GM12878 (cell line): ENCODE measurements around the gene SELENOM. TPM values are rescaled to one million over a fixed set of nuclear protein-coding genes. Genes with fewer than 3 reads are reported as not detected.

Experiments used
- DPF2 ChIP-seq: fragments of 450-650 bp; IDR thresholded peaks from 2 replicates; pipeline ENCODE4 v1.6.1; 2017; ENCODE audit warnings: mild to moderate bottlenecking
- GATAD2B ChIP-seq: fragments of 450-650 bp; conservative IDR thresholded peaks from 2 replicates; pipeline ENCODE4 v1.6.1; 2017; ENCODE audit warnings: low read depth, mild to moderate bottlenecking, moderate library complexity
- LARP7 ChIP-seq: fragments of 450-650 bp; IDR thresholded peaks from 2 replicates; pipeline ENCODE4 v1.6.1; 2017; ENCODE audit warnings: mild to moderate bottlenecking
- PAX8 ChIP-seq: fragments of 450-650 bp; IDR thresholded peaks from 2 replicates; pipeline ENCODE4 v1.6.1; 2017; ENCODE audit warnings: mild to moderate bottlenecking, moderate library complexity
- SMC3 ChIP-seq: IDR thresholded peaks from 2 replicates; pipeline ENCODE4 v1.6.1; 2011; ENCODE audit warnings: low read length, improper control_type of control experiment, borderline replicate concordance
- ZNF207 ChIP-seq: fragments of 450-650 bp; IDR thresholded peaks from 2 replicates; pipeline ENCODE4 v1.6.1; 2014; ENCODE audit warnings: antibody characterized with exemption, mild to moderate bottlenecking, borderline replicate concordance
- ZNF217 ChIP-seq: fragments of 450-650 bp; IDR thresholded peaks from 2 replicates; pipeline ENCODE4 v1.6.1; 2017; ENCODE audit warnings: antibody characterized with exemption, mild to moderate bottlenecking
- polyA plus RNA-seq, 11 experiments: library from polyadenylated mRNA; depleted of rRNA in 4 of 11; unstranded in 6 of 11; stranded (reverse) in 5 of 11; fragments of >200 nt; fragmentation: Nextera tagmentation in 4 of 11; fragmentation: Illumina TruSeq in 1 of 11; extraction: Ambion mirVana in 4 of 11; extraction: Trizol in 1 of 11; gene quantifications; 1 replicate in 1 of 11; 2 replicates in 10 of 11; pipeline versions ENCODE4 v1.2.1 to v1.2.3, GENCODE V29; 2011 to 2016; ENCODE audit warnings: inconsistent platforms in 2 of 11, missing spikeins in 2 of 11, low read depth in 1 of 11
- total RNA-seq, 4 experiments: library from RNA; depleted of rRNA in 3 of 4; stranded (reverse); fragments of >200 nt in 3 of 4; fragmentation: Illumina TruSeq in 1 of 4; extraction: Trizol in 1 of 4; gene quantifications; 2 replicates each; pipeline versions ENCODE4 v1.2.1 to v1.2.3, GENCODE V29; 2013 to 2021
- TF ChIP-seq, protein P1 (sequence below): IDR thresholded peaks from 2 replicates; pipeline ENCODE4 v1.6.1; 2012; ENCODE audit warnings: improper control_type of control experiment, low read depth, low read length; ENCODE audit not compliant: insufficient replicate concordance
- TF ChIP-seq, protein P2 (sequence below): fragments of 450-650 bp; conservative IDR thresholded peaks from 2 replicates; pipeline ENCODE4 v1.6.1; 2017; ENCODE audit warnings: mild to moderate bottlenecking, moderate library complexity

Gene SELENOM
- total and polyA plus RNA-seq, 10 of the 15 experiments (the other 5 are each of a cell fraction or from before 2014, with no cell fraction given), result 0.80 to 8.3 (median 2.0) TPM

DNA sequence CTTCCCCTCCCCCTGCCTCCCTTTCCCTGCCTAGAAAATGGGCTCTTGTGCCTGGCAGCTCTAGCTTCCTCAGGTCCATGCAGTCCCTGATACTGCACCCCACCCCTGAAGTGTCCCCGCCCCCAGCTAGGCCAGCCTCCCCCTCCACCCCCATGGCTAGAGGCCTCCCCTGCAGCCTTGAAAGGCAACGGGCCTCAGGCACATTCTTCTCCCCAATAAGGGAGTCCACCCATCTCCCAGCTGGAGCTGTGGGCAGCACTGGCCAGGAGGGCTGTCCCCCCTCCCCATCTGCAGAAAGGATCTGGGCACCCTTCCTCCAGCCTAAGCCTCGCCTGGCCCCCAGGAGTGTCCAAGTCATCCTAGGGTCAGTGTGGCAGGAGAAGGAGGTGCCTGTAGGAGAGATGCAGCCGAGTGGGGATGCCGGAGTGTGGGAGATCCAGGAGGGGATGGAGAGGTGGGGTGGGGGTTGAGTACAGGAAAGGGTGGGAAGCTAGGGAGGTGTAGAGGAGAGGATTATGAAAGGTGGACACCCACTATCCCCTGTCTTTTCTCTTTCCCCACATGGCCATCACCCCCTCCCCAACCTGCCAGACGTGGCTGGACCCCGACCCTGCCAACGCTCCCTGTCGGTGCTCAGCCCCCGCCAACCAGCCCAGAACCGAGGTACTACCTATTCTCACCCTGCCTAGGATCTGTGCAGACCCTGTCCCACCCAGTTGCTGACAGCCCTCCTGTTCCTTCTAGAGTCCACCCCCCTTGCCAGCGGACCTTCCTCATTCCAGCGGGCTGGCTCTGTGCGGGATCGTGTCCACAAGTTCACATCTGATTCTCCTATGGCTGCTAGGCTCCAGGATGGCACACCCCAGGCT lies 16.9 kb downstream of the SELENOM start (continued):
- TF ChIP-seq, protein P1, sequence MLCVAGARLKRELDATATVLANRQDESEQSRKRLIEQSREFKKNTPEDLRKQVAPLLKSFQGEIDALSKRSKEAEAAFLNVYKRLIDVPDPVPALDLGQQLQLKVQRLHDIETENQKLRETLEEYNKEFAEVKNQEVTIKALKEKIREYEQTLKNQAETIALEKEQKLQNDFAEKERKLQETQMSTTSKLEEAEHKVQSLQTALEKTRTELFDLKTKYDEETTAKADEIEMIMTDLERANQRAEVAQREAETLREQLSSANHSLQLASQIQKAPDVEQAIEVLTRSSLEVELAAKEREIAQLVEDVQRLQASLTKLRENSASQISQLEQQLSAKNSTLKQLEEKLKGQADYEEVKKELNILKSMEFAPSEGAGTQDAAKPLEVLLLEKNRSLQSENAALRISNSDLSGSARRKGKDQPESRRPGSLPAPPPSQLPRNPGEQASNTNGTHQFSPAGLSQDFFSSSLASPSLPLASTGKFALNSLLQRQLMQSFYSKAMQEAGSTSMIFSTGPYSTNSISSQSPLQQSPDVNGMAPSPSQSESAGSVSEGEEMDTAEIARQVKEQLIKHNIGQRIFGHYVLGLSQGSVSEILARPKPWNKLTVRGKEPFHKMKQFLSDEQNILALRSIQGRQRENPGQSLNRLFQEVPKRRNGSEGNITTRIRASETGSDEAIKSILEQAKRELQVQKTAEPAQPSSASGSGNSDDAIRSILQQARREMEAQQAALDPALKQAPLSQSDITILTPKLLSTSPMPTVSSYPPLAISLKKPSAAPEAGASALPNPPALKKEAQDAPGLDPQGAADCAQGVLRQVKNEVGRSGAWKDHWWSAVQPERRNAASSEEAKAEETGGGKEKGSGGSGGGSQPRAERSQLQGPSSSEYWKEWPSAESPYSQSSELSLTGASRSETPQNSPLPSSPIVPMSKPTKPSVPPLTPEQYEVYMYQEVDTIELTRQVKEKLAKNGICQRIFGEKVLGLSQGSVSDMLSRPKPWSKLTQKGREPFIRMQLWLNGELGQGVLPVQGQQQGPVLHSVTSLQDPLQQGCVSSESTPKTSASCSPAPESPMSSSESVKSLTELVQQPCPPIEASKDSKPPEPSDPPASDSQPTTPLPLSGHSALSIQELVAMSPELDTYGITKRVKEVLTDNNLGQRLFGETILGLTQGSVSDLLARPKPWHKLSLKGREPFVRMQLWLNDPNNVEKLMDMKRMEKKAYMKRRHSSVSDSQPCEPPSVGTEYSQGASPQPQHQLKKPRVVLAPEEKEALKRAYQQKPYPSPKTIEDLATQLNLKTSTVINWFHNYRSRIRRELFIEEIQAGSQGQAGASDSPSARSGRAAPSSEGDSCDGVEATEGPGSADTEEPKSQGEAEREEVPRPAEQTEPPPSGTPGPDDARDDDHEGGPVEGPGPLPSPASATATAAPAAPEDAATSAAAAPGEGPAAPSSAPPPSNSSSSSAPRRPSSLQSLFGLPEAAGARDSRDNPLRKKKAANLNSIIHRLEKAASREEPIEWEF, result no peak
- TF ChIP-seq SMC3 (no peak), ZNF217 (no peak), PAX8 (no peak), DPF2 (no peak), ZNF207 (no peak), LARP7 (no peak), GATAD2B (no peak)
- TF ChIP-seq, protein P2, sequence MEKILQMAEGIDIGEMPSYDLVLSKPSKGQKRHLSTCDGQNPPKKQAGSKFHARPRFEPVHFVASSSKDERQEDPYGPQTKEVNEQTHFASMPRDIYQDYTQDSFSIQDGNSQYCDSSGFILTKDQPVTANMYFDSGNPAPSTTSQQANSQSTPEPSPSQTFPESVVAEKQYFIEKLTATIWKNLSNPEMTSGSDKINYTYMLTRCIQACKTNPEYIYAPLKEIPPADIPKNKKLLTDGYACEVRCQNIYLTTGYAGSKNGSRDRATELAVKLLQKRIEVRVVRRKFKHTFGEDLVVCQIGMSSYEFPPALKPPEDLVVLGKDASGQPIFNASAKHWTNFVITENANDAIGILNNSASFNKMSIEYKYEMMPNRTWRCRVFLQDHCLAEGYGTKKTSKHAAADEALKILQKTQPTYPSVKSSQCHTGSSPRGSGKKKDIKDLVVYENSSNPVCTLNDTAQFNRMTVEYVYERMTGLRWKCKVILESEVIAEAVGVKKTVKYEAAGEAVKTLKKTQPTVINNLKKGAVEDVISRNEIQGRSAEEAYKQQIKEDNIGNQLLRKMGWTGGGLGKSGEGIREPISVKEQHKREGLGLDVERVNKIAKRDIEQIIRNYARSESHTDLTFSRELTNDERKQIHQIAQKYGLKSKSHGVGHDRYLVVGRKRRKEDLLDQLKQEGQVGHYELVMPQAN, result no peak
